ENCODE results near the gene ZNF512. TPM values are rescaled to one million over a fixed set of nuclear protein-coding genes. Genes with fewer than 3 reads are reported as not detected.

The ZNF512 gene
- total and polyA plus RNA-seq, 2 of the 13 experiments (the other 11 are each of a cell fraction or from before 2014, with no cell fraction given) = 29.8 to 31.0 TPM

- no peak for TF ChIP-seq HNF4G (IDR thresholded peaks at IDR 0.05; ENCODE audit: borderline replicate concordance, low read depth, low read length)
- TF ChIP-seq HNF4G (CRISPR knock-in tag; IDR thresholded peaks at IDR 0.05; ENCODE audit: borderline replicate concordance, low read depth) = 0 out of 2 replicates have a peak, but pooled peaks have one; percentile 22
- TF ChIP-seq, protein P1, sequence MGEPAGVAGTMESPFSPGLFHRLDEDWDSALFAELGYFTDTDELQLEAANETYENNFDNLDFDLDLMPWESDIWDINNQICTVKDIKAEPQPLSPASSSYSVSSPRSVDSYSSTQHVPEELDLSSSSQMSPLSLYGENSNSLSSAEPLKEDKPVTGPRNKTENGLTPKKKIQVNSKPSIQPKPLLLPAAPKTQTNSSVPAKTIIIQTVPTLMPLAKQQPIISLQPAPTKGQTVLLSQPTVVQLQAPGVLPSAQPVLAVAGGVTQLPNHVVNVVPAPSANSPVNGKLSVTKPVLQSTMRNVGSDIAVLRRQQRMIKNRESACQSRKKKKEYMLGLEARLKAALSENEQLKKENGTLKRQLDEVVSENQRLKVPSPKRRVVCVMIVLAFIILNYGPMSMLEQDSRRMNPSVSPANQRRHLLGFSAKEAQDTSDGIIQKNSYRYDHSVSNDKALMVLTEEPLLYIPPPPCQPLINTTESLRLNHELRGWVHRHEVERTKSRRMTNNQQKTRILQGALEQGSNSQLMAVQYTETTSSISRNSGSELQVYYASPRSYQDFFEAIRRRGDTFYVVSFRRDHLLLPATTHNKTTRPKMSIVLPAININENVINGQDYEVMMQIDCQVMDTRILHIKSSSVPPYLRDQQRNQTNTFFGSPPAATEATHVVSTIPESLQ (CRISPR knock-in tag; conservative IDR thresholded peaks at IDR 0.05) = 0 out of 2 replicates have a peak, but pooled peaks have one; percentile 6
- no peak; the same call in 1 of the 2 replicates for TF ChIP-seq ZNF263 (CRISPR knock-in tag; IDR thresholded peaks at IDR 0.05)
- TF ChIP-seq ELF4 (CRISPR knock-in tag; IDR thresholded peaks at IDR 0.05; ENCODE audit: borderline replicate concordance) = peak; percentile 46; the same call in 1 of the 2 replicates
- no peak for TF ChIP-seq ZNF646 (CRISPR knock-in tag; IDR thresholded peaks at IDR 0.05)
- peak; percentile 89 for TF ChIP-seq PRDM10 (CRISPR knock-in tag; IDR thresholded peaks at IDR 0.05; ENCODE audit: low read depth)
- TF ChIP-seq MAFG (CRISPR knock-in tag; IDR thresholded peaks at IDR 0.05) = no peak
- TF ChIP-seq ZNF484 (CRISPR knock-in tag; IDR thresholded peaks at IDR 0.05; ENCODE audit: borderline replicate concordance, low read depth) = no peak
- no peak for TF ChIP-seq XBP1 (CRISPR knock-in tag; IDR thresholded peaks at IDR 0.05)
Measured at GRCh38 chr2:27582129-27582694, 630 bp upstream of the ZNF512 start (continued).
